Measurements from ENCODE around the gene PRDM13.
A peak's percentile ranks its signal among the peaks of the same experiment; 100 is the strongest.
"Not testable (repeated sequence)": the region's sequence is repeated elsewhere in the genome, so short reads cannot be mapped to it uniquely, and the experiment has no call there.

The PRDM13 gene

DNA sequence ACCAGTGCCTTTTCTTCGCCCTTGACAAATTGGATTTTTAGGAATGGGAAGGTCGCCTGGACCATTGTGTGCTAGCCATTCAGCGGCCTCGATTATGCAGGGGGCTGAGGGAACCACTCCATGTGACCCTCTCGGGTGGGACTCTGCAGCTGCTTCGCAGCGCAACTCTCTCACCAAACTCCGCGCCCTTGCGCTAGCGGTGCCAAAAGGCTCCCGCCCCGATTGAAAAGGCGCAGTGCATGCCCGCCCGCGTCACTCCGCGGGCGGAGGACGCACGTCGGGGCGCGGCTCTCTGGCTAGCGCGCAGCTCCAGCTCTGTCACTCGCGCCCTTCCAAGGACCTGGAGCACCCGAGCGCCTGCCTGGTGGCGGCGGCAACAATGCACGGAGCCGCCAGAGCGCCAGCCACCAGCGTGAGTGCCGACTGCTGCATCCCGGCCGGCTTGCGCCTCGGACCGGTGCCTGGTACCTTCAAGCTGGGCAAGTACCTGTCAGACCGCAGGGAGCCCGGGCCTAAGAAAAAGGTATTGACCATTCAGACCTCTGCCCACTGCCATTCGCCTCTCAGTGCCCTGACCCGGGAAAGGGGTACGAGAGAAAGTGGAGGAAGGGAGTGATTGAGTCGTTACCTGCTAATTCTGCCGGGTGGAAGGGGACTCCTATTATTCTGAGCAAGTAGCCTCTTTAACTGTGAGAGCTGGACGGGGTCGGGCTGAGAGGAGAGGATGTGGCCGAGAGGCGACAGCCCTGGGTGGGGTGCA lies at the start of gene PRDM13:
TSS of gene PRDM13 (plus strand) at position 178 of the 760 bp plus-strand sequence. CDS start at position 380, 202 bp downstream.
- DNase-seq (ENCODE audit: low spot score), result no peak

DNA sequence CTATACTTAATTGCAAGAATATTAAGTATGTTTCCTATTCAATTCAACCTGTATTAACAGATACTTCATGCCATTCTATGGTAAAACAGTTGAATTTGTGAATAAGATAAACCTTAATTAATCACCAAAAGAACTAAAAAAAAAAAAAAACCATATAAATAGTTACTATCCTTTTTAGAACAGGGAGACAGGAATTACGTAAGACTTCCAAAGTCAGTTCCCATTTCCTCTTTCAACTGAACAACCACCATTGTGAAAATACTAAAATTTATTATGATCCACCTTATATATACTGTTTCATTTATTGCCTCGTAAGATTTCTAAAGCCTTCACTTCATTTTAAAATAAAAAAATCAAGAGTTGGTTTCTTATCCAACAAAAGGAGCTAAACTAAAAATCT lies 47.6 kb upstream of the PRDM13 start:
- DNase-seq (ENCODE audit: low spot score), result no peak

DNA sequence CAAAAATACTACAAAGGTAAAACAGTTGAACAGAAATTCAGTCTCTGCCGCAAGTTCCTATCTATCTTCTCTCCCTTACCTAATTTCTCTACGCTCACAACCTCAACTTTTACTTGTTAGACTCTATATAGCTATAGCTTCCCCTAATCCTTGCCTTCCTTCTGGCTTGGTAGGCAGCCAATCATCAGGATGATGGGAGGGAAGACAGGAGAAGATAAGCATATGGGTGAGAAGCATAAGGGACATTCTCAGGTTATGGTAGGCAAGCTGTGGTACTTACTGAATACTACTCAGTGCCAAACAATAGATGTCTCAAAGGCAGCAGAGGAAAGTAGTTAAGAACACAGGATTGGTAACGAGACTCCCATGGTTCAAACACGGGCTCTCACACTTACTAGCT lies 46.0 kb upstream of the PRDM13 start:
- DNase-seq (ENCODE audit: low spot score), result no peak

DNA sequence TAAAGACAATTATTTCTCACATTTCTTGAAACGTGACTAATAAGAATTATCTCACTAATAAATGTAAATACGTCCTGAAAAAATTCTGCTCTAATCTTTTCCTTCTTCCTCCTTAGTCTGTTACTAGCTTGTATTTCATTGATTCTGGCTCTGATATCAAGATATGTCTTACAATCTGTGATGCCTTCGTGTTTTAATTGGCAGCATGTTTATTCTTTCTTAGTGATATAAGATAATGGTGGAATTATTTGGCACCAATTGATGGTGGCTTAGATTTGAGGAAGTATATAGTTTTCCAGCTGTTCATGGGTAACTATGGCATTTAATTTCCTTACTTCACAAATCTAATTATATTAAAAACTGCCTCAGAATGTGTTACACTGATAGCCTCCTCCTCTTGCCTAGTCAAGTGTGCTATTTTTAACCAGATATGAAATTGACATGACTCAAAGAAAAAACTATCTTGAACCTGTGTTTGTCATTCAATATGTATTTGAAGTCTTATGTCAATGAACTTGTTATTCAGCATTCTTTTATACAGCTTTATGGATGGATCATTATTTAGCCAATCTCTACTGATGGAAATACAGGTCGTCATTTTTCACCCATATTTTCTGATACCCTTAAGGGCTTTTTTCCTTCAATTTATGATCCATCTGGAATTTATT lies 43.4 kb upstream of the PRDM13 start:
- DNase-seq (ENCODE audit: low spot score), result no peak

DNA sequence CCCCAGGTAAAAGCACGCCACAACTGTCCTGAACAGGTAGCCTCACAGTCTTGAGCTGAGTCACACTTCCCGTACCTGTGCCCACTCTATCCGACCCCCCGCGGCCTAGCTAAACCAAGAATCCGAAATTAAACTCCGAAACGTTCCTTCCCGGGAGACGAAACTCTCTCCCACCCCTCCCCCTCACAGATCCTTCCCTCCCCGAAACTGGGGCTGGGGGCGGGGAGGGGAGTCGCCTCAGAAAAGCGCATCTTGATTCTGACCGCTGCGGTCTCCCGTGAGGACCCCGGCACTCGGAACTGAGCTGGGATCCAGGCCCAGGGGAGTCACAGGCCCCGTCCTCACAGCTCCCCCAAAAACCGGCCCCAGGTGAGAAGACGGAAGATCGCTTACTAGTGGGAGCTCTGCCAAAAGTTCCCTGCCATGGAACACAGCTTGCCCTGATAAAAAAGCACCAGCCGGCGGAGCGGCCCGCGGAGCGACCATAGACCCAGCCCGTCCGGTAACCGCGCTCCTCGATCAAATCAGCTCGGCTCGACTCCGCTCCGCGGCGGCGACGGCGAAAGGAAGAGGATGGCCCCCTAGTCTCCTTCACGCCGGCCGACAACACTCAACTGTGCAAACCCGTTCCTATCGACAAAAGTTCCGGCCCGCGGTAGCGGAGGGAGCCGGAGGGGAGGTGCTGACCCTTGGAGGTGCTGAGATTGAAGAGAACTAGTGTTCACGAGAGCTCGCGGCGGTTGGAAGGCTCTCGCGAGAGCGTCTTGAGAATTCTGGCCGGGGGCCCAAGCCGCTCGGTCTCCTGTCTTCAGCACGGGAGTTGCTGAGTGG lies 38.3 kb upstream of the PRDM13 start, which contains the start of gene CCNC:
TSS of gene CCNC (minus strand) at position 558 of the 831 bp plus-strand sequence. CDS start at position 425, 133 bp downstream.
- DNase-seq (ENCODE audit: low spot score), result peak; percentile 90

DNA sequence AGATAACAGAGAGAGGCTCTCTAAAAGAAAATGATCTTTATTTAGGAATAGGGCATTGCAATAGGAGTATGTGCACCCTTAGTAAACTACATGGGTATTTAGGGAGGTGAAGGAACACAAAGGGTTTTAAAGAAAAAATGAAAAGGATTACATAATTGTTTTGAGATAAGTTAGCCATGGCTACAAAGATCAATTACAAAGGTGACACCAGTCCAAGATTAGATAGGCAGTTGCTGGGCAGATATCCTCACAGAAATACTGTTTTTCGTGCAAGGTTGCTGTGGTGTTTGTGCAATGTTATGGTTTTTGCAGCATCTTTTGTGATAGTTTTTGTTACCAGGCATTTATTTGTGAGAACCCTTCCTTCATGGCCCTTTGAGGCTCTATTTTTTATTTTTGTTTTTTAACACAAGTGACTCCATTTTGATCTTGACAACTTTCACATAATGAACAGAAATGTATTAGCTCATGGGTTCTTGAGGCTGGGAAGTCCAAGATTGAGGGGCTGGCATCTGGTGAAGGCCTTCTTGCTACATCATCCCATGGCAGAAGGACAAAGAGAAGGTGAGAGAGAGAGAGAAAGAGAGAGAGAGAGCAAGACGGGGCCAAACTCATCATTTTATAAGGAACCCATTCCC lies 32.5 kb upstream of the PRDM13 start:
- DNase-seq (ENCODE audit: low spot score), result no peak

DNA sequence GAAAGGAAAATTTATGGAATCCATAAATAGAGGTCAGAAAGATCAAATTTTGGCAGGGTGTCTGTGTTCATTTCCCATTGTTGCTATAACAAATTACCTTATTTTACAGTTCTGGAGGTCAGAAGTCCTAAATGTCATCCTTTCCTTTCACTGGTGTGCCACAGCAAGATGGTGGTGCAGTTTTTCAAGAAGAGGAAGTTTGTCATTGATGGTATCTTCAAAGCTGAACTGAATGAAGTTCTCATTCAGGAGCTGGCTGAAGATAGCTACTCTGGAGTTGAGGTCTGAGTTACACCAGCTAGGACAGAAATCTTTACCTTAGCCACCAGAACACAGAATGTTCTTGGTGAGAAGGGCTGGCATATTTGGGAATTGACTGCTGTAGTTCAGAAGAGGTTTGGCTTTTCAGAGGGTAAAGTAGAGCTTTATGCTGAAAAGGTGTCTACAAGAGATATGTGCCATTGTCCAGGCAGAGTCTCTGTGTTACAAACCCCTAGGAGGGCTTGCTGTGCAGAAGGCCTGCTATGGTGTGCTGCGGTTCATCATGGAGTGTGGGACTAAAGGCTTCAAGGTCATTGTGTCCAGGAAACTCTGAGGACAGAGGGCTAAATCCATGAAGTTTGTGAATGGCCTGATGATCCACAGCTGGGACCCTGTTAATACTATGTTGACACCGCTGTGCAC lies 30.9 kb upstream of the PRDM13 start:
- DNase-seq (ENCODE audit: low spot score), result no peak

DNA sequence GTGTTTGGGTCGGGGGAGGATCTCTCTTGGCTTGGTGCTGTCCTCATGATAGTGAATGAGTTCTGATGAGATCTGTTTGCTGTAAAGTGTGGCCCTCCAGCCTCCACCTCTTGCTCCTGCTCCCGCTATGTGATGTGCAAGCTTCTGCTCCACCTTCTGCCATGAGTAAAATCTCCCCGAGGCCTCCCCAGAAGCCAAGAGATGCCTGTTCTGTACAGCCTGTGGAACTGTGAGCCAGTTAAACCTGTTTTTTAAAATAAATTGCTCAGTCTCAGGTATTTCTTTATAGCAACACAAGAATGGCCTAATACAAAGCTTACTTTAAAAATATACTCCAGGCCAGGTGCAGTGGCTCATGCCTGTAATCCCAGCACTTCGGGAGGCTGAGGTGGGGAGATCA lies 26.9 kb upstream of the PRDM13 start:
- DNase-seq (ENCODE audit: low spot score), result no peak

DNA sequence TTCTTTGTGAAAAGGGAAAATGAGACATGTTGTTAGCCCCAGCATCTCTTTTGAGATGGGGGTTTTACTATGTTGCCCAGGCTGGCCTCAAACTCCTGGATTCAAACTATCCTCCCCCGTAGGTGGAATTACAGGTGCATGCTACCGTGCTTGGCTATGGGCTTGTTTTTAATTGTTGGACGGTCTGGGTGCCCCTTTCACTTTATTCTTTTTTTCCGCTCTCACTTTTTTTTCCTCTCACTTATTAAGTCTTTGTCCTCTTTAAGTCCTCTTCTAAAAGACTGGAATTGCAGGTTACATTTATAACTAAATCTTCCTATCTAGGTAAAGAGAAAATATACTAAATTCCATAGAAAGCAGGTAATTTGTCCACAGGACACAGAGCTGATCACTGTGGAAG lies 18.8 kb upstream of the PRDM13 start:
- no peak for DNase-seq (ENCODE audit: low spot score)

DNA sequence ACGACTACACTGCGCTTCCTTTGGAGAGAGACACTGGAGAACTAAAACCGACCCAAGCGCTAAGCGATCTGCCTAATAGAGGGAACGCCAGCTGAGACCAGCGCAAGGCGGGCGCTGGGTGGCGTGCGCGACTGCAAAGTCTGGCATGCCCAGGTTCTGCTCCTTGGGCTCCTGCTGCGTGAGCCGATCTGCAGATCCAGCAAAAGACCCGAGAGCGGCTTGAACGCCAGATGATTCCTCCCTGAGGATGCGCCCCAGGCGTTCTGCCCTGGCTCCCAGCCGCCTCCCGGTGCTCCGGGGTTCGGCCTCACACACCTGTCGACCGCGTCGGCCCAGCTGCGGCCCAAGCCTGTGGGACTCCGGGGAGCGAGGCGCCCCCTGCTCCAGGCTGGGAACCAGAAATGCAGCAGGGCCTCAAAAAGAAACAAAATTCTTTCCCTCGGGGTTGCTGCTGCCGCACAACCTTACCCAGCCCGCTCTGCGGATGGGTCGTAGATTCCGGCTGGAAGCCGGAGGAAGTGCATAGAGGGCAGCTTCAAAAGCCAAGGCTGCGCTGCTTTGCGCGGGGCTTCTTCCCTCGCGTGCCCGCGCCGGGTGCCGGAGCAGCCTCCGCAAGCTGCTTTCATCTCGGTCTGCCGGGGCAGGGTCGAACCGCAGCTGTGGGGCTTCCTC lies 17.9 kb upstream of the PRDM13 start:
- peak; percentile 62 for DNase-seq (ENCODE audit: low spot score)

DNA sequence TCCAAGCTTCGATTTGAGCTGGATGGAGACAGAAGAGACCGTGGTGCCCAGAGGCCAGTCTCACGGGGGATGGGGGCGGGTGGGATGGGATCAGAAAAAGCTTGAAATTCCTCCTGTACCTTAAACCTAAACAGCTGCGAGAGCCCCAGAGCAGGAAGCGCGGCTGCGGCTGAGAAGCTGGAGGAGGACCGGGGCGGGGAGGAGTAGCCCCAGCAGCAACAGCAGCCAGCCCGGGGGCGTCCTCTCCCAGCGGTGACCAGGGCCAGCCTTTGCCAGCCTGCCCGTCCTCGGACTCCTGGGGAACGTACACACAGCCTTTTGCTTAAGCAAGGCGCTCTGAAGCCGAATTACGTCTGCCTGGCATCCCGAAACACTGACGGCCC lies 17.4 kb upstream of the PRDM13 start:
- DNase-seq (ENCODE audit: low spot score), result no peak

DNA sequence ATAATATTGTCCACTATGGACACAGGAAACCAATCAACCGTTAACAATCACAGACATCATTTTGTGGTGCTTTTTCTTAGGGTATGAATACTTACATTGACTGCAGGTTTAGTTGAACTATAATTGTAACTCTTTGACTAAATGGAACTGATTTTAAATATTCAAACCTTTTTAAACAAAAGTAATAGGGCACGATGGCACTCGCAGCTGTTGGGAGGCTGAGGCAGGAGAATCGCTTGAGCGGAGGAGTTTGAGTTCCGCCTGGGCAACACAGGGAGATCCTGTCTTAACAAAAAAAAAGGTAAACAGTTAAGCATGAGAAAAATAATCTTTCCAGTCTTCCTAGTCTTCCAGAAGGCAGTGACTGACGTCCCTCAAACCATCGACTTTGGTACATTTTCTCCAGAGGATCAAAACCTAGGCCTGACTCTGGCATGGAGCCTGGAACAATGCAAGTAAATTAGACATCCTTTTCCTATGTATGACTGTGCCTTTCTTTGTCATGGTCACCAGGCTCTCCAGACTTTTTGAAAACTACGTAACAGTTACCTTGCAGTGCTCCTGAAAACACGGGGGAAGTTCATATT lies 16.6 kb upstream of the PRDM13 start:
- no peak for DNase-seq (ENCODE audit: low spot score)

DNA sequence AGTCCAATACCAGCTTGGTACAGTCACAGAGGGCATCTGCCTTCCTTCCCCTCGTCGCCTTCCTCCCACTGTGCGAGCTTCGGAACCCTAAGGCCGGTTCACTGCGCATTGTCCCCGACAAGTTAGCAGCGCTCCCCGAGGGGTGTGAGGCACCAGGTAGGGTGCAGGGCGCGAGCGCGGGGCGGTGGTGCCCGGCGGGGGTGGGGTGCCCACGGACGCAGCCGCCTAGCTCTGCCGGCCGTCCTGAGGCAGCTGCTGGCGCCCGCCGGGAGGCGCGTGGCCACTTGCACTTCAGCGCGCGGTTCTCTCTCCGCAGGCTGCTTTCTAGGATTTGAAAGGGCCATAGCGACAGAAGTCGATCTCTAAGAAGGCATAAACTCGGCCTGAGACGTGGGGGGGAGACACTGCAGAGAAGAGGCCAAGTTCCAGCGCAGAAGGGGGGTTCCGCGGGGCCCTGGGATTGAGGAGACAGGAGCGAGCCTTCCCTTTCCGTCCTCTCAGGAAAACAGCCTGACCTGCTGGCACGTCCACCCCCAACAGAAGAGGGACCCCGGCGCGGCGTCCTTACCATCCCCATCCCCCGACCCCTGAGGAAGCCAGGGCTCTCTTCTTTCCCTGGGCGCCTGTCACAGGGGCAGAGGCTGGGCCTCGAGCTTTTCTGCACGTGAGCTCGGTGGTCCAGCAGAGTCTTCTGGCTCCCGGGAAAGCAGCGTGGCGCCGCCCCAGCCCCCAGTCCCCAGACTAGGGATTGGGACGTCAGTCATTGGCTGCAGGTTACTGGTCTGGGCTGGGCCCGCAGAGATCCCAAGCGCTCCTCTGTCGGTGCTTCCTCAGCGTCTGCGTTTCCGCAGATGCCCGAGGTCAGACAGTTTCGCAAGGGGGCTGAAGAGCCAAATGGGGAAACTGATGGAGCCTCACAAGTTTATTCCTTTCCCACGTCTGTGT lies 15.6 kb upstream of the PRDM13 start:
- no peak for DNase-seq (ENCODE audit: low spot score)

DNA sequence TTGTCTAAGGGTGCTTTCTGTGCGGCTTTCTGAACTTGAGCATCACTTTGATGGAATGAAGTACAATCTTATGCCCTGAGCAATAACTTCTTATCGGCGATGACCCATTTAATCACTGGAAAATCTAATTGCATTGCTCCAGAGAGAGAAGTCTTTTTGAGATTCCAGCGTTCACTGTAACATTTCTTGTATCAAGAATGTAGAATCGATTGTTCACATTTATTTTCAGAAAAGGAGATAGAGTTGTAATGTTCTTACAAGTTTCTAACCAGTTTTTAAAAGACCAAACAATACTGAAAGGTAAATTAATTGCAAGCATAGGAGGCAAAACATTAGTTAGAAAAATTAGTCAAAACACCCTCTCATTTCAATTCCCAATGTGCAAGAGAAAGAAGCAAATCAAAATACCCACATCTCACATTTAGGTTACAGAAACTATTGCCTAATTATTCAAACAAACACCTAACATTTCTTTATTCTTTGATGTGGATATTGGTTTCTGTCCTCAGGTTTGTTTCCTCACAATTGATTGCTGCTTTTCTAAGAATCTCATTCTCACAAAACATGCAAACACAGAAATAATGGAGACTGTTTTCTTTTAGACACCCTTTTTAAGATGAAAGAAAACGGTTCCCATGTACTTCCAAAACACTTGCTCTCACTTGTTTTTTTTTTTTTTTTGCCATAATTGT lies 14.8 kb upstream of the PRDM13 start:
- no peak for DNase-seq (ENCODE audit: low spot score)

DNA sequence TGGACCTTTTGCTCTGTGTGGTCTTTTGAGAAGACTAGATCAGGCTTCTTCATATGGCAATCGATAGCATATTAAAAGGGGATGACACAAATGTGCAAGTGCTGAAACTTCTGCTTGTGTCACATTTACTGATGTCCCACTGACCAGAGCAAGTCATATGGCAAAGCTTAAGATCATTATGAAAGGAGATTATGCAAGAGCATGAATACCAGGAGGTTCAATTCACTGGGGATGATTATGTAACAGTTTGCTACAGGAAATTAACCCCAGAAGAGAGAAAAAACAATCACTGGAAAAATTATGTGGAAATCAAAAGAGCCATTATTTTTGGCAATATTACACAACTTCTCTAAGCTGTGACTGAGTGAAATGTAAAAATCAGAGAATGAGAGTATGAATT lies 13.7 kb upstream of the PRDM13 start:
- no peak for DNase-seq (ENCODE audit: low spot score)

DNA sequence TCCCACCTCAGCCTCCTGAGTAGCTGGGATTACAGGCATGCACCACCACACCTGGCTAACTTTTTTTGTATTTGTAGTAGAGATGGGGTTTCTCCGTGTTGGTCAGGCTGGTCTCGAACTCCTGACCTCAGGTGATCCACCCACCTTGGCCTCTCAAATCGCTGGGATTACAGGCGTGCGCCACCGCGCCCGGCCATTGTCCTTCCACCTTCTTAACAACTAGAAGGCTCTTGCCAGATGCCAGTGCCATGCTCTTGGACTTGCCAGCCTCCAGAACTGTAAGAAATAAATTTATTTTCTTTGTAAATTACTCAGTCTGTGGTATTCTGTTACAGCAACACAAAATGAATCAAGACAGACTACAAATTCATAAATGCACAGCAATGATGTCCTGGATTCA lies 11.9 kb upstream of the PRDM13 start:
- DNase-seq (ENCODE audit: low spot score), result not testable (repeated sequence)

DNA sequence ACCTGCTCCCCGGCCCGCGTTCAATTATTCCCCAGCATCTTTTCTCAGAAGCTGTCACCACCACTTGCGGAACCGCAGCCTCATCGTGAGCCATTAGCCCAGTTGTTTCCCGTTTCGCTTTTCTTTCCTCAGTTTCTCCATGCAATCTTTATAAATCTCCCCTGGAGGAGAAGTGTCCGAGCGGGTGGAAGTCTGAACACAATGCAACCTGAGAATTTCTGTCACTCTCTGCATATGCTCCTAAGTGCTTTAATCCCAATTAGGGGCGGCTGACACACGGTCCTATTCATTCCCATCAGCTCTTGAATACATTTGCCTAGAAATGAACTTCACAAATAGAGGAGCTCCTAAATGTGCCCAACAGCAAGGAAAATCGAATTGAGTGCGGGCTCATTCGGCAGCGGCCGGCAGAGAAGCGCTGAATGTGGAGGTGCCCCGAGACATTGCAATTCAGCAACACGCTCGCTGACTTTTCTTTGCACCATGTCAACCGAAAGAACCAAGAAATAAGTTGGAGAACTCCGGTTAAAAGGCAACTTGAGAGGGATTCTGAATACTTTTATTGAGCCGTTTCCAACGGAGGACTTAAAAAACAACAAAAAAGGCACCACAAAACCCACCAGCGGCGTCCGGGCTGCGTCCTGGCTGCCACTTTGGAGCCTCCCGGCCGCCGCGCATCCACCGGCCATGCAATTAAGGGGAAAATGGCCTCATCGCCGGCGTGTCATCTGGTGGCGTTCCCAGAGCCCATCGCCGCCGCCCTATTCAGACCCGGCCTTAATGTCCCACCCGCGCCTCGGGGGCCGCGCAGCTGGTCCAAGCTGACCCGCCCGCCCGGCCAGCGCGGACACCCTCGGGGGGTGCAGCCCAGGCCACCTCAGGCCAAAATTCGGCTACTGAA lies 3.9 kb upstream of the PRDM13 start:
- no peak for DNase-seq (ENCODE audit: low spot score)
